GM21526 (cell line): ENCODE results near the gene HIGD1B.

Experiments
- ATAC-seq: cut with Tn5 transposase; IDR thresholded peaks from one replicate; pipeline ENCODE4 v1.9.1; 2021; ENCODE audit warnings: moderate library complexity; ENCODE audit not compliant: unreplicated experiment, low FRiP score

HIGD1B gene

GRCh38 chr17:44875761-44876160 lies 28.1 kb downstream of the HIGD1B start:
- no peak for ATAC-seq

GRCh38 chr17:44877121-44877520 lies 29.4 kb downstream of the HIGD1B start:
- ATAC-seq, result no peak

- ATAC-seq, result no peak
Measured at GRCh38 chr17:44878627-44879221, 31.0 kb downstream of the HIGD1B start.

GRCh38 chr17:44879376-44879775 lies 31.7 kb downstream of the HIGD1B start:
- no peak for ATAC-seq

GRCh38 chr17:44880062-44880461 lies 32.4 kb downstream of the HIGD1B start:
- ATAC-seq, result no peak

GRCh38 chr17:44881145-44881544 lies 33.5 kb downstream of the HIGD1B start:
- no peak for ATAC-seq

- no peak for ATAC-seq
Measured at GRCh38 chr17:44884941-44885340, 37.3 kb downstream of the HIGD1B start.

- ATAC-seq, result no peak
Measured at GRCh38 chr17:44887016-44887415, 39.3 kb downstream of the HIGD1B start.

- ATAC-seq, result no peak
Measured at GRCh38 chr17:44887971-44888954, 40.6 kb downstream of the HIGD1B start.

GRCh38 chr17:44889003-44889402 lies 41.3 kb downstream of the HIGD1B start:
- ATAC-seq, result no peak

- ATAC-seq, result no peak
Measured at GRCh38 chr17:44892250-44892649, 44.6 kb downstream of the HIGD1B start.

- ATAC-seq, result no peak
Measured at GRCh38 chr17:44894642-44895041, 47.0 kb downstream of the HIGD1B start.

- ATAC-seq, result no peak
Measured at GRCh38 chr17:44898768-44899073, 51.0 kb downstream of the HIGD1B start.

- ATAC-seq, result peak; percentile 61
Measured at GRCh38 chr17:44899074-44899782, 51.5 kb downstream of the HIGD1B start, which contains the start of gene EFTUD2. EFTUD2 (minus strand) TSS chr17:44899445; CDS start chr17:44894521, 4,924 bp downstream.
